Ishikawa (cell line): ENCODE data around the gene GLP2R.

Source experiments
- CEBPB ChIP-seq: IDR thresholded peaks from 2 replicates; pipeline ENCODE4 v1.6.1; 2012
- CREB1 ChIP-seq: IDR thresholded peaks from 2 replicates; pipeline ENCODE4 v1.6.1; 2012; ENCODE audit warnings: low read depth
- EGR1 ChIP-seq: IDR thresholded peaks from 2 replicates; pipeline ENCODE4 v1.6.1; 2012
- EP300 ChIP-seq: IDR thresholded peaks from 2 replicates; pipeline ENCODE4 v1.6.1; 2012; ENCODE audit warnings: borderline replicate concordance
- FOXM1 ChIP-seq: IDR thresholded peaks from 2 replicates; pipeline ENCODE4 v1.6.1; 2012; ENCODE audit warnings: low read depth, borderline replicate concordance
- MAX ChIP-seq: IDR thresholded peaks from 2 replicates; pipeline ENCODE4 v1.6.1; 2012
- NFIC ChIP-seq: IDR thresholded peaks from 2 replicates; pipeline ENCODE4 v1.6.1; 2012
- RAD21 ChIP-seq: IDR thresholded peaks from 2 replicates; pipeline ENCODE4 v1.6.1; 2012; ENCODE audit warnings: low read depth
- REST ChIP-seq: IDR thresholded peaks from 2 replicates; pipeline ENCODE4 v1.6.1; 2012; ENCODE audit warnings: low read depth, mild to moderate bottlenecking
- TAF1 ChIP-seq: IDR thresholded peaks from 2 replicates; pipeline ENCODE4 v1.6.1; 2012; ENCODE audit warnings: low read depth, mild to moderate bottlenecking
- TCF12 ChIP-seq: IDR thresholded peaks from 2 replicates; pipeline ENCODE4 v1.6.1; 2012; ENCODE audit warnings: low read depth
- TEAD4 ChIP-seq: IDR thresholded peaks from 2 replicates; pipeline ENCODE4 v1.6.1; 2012
- USF1 ChIP-seq: IDR thresholded peaks from 2 replicates; pipeline ENCODE4 v1.6.1; 2012
- YY1 ChIP-seq: IDR thresholded peaks from 2 replicates; pipeline ENCODE4 v1.6.1; 2012; ENCODE audit warnings: low read depth
- ZBTB7A ChIP-seq: IDR thresholded peaks from 2 replicates; pipeline ENCODE4 v1.6.1; 2012; ENCODE audit warnings: low read depth

The GLP2R gene

GRCh38 chr17:9830711-9831110, 5.0 kb downstream of the GLP2R start:
- TF ChIP-seq EP300 (no peak), ZBTB7A (no peak), NFIC (no peak), MAX (no peak), EGR1 (no peak), TEAD4 (no peak), RAD21 (no peak), USF1 (no peak), FOXM1 (no peak), REST (no peak), CREB1 (no peak), TAF1 (no peak)

- TF ChIP-seq TEAD4 (no peak), TCF12 (no peak), USF1 (no peak), YY1 (no peak), EP300 (no peak), EGR1 (no peak)
These were observed 8.2 kb downstream of the GLP2R start for GRCh38 chr17:9833922-9834321.

- no peak for TF ChIP-seq MAX
- no peak for TF ChIP-seq REST
- no peak for TF ChIP-seq TEAD4
- no peak for TF ChIP-seq RAD21
- no peak for TF ChIP-seq EGR1
- no peak for TF ChIP-seq EP300
- no peak for TF ChIP-seq CEBPB
- no peak for TF ChIP-seq NFIC
- no peak for TF ChIP-seq ZBTB7A
These were observed 12.1 kb downstream of the GLP2R start for GRCh38 chr17:9837551-9838471.

GRCh38 chr17:9839433-9839832, 13.7 kb downstream of the GLP2R start:
- TF ChIP-seq MAX: no peak
- TF ChIP-seq TAF1: no peak
- TF ChIP-seq CREB1: no peak
- no peak for TF ChIP-seq EP300
- TF ChIP-seq NFIC: no peak

- TF ChIP-seq REST: no peak
- TF ChIP-seq NFIC: no peak
- no peak for TF ChIP-seq FOXM1
- no peak for TF ChIP-seq CREB1
- no peak for TF ChIP-seq RAD21
- TF ChIP-seq TCF12: no peak
- TF ChIP-seq YY1: no peak
- TF ChIP-seq EP300: no peak
- no peak for TF ChIP-seq TAF1
- TF ChIP-seq TEAD4: no peak
- TF ChIP-seq CEBPB: no peak
These were observed 16.5 kb downstream of the GLP2R start for GRCh38 chr17:9842057-9842758.
